Measurements from ENCODE around the gene CTNNA3.

DNA sequence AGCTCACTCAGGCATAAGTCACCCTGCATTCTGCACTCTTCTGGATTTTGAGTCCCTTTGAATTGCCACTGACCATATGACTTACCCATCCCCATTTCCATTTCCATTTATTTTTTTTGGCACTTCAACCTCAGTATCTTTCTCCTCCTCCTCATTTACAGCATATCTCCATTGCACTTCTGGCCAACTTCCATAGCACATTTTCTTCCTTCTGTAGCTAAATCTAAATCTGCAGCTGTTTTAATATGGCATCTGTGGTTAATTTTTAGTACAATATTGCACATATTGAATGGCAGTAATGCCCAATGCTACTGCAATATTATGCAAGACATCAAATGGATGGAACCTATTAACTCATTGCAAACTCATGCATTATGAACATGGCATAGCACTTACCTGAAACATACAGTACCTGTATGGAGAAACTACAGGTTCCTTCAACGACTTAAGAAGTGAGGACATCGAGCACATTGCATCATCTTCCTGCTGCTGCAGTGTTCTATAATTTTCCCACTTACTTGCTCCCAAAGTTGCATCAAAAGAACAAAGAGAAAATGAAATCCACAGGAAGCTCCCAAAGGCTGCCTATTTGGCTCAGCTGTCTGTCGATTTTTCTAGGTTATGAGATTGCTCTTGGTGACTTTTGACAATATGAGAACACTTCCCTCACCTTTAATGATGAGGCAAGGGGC lies 714.5 kb downstream of the CTNNA3 start:
- TF ChIP-seq CTCF (IDR thresholded peaks at IDR 0.05; ENCODE audit: low read depth, low read length, missing input control) (no peak), HNF4G (IDR thresholded peaks at IDR 0.05) (no peak), TAF1 (conservative IDR thresholded peaks at IDR 0.05) (no peak), HNF4A (conservative IDR thresholded peaks at IDR 0.05) (no peak), RAD21 (IDR thresholded peaks at IDR 0.05) (no peak), YY1 (IDR thresholded peaks at IDR 0.05) (no peak), FOXA1 (IDR thresholded peaks at IDR 0.05) (no peak), SP1 (IDR thresholded peaks at IDR 0.05) (no peak), NR2F2 (IDR thresholded peaks at IDR 0.05) (no peak)
- TF ChIP-seq, protein P1, sequence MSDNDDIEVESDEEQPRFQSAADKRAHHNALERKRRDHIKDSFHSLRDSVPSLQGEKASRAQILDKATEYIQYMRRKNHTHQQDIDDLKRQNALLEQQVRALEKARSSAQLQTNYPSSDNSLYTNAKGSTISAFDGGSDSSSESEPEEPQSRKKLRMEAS (IDR thresholded peaks at IDR 0.05), result no peak
- TF ChIP-seq, protein P2, sequence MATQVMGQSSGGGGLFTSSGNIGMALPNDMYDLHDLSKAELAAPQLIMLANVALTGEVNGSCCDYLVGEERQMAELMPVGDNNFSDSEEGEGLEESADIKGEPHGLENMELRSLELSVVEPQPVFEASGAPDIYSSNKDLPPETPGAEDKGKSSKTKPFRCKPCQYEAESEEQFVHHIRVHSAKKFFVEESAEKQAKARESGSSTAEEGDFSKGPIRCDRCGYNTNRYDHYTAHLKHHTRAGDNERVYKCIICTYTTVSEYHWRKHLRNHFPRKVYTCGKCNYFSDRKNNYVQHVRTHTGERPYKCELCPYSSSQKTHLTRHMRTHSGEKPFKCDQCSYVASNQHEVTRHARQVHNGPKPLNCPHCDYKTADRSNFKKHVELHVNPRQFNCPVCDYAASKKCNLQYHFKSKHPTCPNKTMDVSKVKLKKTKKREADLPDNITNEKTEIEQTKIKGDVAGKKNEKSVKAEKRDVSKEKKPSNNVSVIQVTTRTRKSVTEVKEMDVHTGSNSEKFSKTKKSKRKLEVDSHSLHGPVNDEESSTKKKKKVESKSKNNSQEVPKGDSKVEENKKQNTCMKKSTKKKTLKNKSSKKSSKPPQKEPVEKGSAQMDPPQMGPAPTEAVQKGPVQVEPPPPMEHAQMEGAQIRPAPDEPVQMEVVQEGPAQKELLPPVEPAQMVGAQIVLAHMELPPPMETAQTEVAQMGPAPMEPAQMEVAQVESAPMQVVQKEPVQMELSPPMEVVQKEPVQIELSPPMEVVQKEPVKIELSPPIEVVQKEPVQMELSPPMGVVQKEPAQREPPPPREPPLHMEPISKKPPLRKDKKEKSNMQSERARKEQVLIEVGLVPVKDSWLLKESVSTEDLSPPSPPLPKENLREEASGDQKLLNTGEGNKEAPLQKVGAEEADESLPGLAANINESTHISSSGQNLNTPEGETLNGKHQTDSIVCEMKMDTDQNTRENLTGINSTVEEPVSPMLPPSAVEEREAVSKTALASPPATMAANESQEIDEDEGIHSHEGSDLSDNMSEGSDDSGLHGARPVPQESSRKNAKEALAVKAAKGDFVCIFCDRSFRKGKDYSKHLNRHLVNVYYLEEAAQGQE (IDR thresholded peaks at IDR 0.05), result no peak
- TF ChIP-seq, protein P3, sequence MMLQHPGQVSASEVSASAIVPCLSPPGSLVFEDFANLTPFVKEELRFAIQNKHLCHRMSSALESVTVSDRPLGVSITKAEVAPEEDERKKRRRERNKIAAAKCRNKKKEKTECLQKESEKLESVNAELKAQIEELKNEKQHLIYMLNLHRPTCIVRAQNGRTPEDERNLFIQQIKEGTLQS (IDR thresholded peaks at IDR 0.05), result no peak
